ENCODE data around the gene UPK3BL2.
"Not testable (repeated sequence)": the region's sequence is repeated elsewhere in the genome, so short reads cannot be mapped to it uniquely, and the experiment has no call there.

DNA sequence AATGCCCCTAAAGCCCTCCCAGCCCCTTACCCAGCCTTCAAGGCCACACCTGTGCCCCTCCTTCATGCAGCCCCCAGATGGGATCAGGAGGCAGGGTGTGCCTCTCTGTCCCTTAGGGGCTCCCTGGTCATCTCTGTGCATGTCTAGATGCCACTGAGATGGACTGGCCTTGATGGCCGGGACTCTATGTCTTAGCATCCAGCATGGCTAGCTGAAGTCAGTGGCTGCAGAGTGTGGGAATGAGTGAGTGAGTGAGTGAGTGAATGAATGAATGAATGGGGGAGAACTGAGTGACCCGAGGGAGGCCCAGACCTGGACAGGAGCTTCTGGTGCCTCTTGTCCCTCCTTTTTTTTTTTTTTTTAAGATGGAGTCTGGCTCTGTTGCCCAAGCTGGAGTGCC is 11.4 kb downstream of the UPK3BL2 start:
- TF ChIP-seq, protein P1, sequence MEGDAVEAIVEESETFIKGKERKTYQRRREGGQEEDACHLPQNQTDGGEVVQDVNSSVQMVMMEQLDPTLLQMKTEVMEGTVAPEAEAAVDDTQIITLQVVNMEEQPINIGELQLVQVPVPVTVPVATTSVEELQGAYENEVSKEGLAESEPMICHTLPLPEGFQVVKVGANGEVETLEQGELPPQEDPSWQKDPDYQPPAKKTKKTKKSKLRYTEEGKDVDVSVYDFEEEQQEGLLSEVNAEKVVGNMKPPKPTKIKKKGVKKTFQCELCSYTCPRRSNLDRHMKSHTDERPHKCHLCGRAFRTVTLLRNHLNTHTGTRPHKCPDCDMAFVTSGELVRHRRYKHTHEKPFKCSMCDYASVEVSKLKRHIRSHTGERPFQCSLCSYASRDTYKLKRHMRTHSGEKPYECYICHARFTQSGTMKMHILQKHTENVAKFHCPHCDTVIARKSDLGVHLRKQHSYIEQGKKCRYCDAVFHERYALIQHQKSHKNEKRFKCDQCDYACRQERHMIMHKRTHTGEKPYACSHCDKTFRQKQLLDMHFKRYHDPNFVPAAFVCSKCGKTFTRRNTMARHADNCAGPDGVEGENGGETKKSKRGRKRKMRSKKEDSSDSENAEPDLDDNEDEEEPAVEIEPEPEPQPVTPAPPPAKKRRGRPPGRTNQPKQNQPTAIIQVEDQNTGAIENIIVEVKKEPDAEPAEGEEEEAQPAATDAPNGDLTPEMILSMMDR (conservative IDR thresholded peaks at IDR 0.05; ENCODE audit: low read depth in 2 of 2): not testable (repeated sequence)
- TF ChIP-seq, protein P2, sequence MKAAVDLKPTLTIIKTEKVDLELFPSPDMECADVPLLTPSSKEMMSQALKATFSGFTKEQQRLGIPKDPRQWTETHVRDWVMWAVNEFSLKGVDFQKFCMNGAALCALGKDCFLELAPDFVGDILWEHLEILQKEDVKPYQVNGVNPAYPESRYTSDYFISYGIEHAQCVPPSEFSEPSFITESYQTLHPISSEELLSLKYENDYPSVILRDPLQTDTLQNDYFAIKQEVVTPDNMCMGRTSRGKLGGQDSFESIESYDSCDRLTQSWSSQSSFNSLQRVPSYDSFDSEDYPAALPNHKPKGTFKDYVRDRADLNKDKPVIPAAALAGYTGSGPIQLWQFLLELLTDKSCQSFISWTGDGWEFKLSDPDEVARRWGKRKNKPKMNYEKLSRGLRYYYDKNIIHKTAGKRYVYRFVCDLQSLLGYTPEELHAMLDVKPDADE (IDR thresholded peaks at IDR 0.05): not testable (repeated sequence)
- not testable (repeated sequence) for TF ChIP-seq EZH2 (IDR thresholded peaks at IDR 0.05; ENCODE audit: low read depth, unreplicated experiment); POLR2AphosphoS5 (IDR thresholded peaks at IDR 0.05; ENCODE audit: low read depth); JUNB (IDR thresholded peaks at IDR 0.05; ENCODE audit: unreplicated experiment); EZH2phosphoT487 (IDR thresholded peaks at IDR 0.05; ENCODE audit: unreplicated experiment); CREB1 (CRISPR knock-in tag; IDR thresholded peaks at IDR 0.05; ENCODE audit: low read depth); STAT1 (IDR thresholded peaks at IDR 0.05; ENCODE audit: unreplicated experiment)
- TF ChIP-seq, protein P3, sequence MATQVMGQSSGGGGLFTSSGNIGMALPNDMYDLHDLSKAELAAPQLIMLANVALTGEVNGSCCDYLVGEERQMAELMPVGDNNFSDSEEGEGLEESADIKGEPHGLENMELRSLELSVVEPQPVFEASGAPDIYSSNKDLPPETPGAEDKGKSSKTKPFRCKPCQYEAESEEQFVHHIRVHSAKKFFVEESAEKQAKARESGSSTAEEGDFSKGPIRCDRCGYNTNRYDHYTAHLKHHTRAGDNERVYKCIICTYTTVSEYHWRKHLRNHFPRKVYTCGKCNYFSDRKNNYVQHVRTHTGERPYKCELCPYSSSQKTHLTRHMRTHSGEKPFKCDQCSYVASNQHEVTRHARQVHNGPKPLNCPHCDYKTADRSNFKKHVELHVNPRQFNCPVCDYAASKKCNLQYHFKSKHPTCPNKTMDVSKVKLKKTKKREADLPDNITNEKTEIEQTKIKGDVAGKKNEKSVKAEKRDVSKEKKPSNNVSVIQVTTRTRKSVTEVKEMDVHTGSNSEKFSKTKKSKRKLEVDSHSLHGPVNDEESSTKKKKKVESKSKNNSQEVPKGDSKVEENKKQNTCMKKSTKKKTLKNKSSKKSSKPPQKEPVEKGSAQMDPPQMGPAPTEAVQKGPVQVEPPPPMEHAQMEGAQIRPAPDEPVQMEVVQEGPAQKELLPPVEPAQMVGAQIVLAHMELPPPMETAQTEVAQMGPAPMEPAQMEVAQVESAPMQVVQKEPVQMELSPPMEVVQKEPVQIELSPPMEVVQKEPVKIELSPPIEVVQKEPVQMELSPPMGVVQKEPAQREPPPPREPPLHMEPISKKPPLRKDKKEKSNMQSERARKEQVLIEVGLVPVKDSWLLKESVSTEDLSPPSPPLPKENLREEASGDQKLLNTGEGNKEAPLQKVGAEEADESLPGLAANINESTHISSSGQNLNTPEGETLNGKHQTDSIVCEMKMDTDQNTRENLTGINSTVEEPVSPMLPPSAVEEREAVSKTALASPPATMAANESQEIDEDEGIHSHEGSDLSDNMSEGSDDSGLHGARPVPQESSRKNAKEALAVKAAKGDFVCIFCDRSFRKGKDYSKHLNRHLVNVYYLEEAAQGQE (IDR thresholded peaks at IDR 0.05; ENCODE audit: unreplicated experiment): not testable (repeated sequence)
